MV-4-11 (cell line): ENCODE measurements around the gene FAM210A.
"Not testable (repeated sequence)": the region's sequence is repeated elsewhere in the genome, so short reads cannot be mapped to it uniquely, and the experiment has no call there.

Experiments
- DNase-seq: peaks from one replicate; lab custom pipeline; 2025; lab: John Stamatoyannopoulos, UW

Gene FAM210A

GRCh38 chr18:13726232-13726971 lies at the start of gene FAM210A, which contains the start of gene RNMT:
TSS of gene FAM210A (minus strand) at chr18:13726558. CDS start at chr18:13682077, 44,481 bp downstream.
TSS of gene RNMT (plus strand) at chr18:13726673. CDS start at chr18:13731518, 4,845 bp downstream.
- peak; percentile 93 for DNase-seq

GRCh38 chr18:13775058-13775457 lies 48.7 kb upstream of the FAM210A start:
- no peak for DNase-seq

- no peak for DNase-seq
Measured at GRCh38 chr18:13762690-13763439, 36.5 kb upstream of the FAM210A start.

GRCh38 chr18:13760047-13760446 lies 33.7 kb upstream of the FAM210A start:
- DNase-seq: no peak

- DNase-seq: no peak
Measured at GRCh38 chr18:13758622-13759021, 32.3 kb upstream of the FAM210A start.

- no peak for DNase-seq
Measured at GRCh38 chr18:13756671-13757070, 30.3 kb upstream of the FAM210A start.

GRCh38 chr18:13756261-13756660 lies 29.9 kb upstream of the FAM210A start:
- DNase-seq: no peak

GRCh38 chr18:13751599-13751998 lies 25.2 kb upstream of the FAM210A start:
- DNase-seq: not testable (repeated sequence)

- no peak for DNase-seq
Measured at GRCh38 chr18:13746633-13747032, 20.3 kb upstream of the FAM210A start.

GRCh38 chr18:13745696-13746095 lies 19.3 kb upstream of the FAM210A start:
- DNase-seq: peak; percentile 43

GRCh38 chr18:13735681-13736080 lies 9.3 kb upstream of the FAM210A start:
- no peak for DNase-seq

- DNase-seq: no peak
Measured at GRCh38 chr18:13730481-13730880, 4.1 kb upstream of the FAM210A start.

- no peak for DNase-seq
Measured at GRCh38 chr18:13726972-13727331, 594 bp upstream of the FAM210A start.

- no peak for DNase-seq
Measured at GRCh38 chr18:13725566-13726231, 659 bp downstream of the FAM210A start.

- DNase-seq: no peak
Measured at GRCh38 chr18:13720847-13721246, 5.5 kb downstream of the FAM210A start.

GRCh38 chr18:13720123-13720522 lies 6.2 kb downstream of the FAM210A start:
- no peak for DNase-seq

GRCh38 chr18:13716916-13717315 lies 9.4 kb downstream of the FAM210A start:
- no peak for DNase-seq

- no peak for DNase-seq
Measured at GRCh38 chr18:13715330-13715729, 11.0 kb downstream of the FAM210A start.

GRCh38 chr18:13713455-13714055 lies 12.8 kb downstream of the FAM210A start:
- no peak for DNase-seq

- no peak for DNase-seq
Measured at GRCh38 chr18:13712400-13713131, 13.8 kb downstream of the FAM210A start.

GRCh38 chr18:13710414-13710831 lies 15.9 kb downstream of the FAM210A start:
- DNase-seq: peak; percentile 24

GRCh38 chr18:13703899-13704298 lies 22.5 kb downstream of the FAM210A start:
- peak; percentile 37 for DNase-seq
